HG02973 (cell line): Measurements from ENCODE around the gene ELMO1.

ENCODE experiments used
- ATAC-seq: cut with Tn5 transposase; IDR thresholded peaks from one replicate; pipeline ENCODE4 v1.9.1; 2021; ENCODE audit warnings: moderate library complexity; ENCODE audit not compliant: unreplicated experiment

ELMO1 gene

DNA sequence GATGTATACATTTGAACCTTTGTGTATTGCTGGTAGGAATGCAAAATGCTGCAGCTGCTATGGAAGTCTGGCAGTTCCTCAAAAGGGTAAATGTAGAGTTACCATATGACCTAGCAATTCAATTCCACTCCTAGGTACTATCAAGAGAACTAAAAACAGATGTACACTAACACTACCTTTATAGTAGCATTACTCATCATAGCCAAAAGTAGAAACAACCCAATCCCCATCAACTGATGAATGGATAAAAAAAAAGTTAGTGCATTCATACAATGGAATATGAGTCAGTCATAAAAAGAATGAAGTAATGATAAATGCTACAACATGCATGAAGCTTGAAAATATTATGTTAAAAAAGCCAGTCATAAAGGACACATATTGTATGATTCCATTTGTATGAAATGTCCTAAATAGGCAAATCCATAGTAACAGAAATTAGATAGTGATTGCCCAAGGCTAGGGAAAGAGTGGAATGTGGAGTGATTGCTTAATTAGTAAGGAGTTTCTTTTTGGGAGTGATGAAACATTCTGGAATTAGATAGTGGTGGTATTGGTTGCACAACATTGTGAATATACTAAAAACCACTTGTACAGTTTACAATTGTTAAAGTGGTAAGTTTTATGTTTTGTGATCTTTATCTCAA lies 628.0 kb downstream of the ELMO1 start:
- ATAC-seq: no peak

DNA sequence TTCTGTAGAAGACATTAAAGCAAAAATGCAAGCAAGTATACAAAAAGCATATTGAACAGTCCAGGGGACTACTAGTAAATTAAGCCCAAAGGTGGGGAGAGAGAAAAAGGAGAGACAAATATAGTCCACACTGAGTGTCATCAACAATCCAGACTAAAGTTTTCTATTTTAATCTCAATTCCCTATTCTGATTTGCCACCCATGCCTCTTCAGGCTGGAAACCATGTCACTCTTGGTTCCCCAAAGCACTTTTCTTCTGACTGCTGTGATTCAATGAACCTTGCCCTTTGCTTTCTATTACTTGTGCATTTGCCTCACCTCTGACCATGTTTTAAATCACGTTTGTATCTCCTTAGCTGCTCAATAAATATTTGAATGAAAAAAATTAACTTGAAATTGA lies 629.0 kb downstream of the ELMO1 start:
- no peak for ATAC-seq

DNA sequence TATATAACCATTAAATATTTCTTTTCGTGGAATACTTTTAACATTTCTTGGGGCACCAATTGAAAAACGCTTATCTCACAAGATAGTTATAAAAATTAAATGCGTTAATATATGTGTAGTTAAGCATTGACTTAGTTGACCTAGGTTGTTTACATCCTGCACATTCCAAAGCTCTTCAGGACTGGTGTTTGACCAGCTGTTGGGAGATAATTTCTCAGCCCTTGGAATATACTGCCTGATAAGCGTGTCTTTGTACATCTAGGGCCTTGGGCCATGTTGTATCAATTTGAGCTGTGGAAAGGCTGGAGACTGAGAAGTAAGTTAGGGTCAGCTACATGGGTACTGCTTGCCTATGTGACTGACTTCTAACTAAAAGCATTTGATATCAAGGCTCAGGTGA lies 634.4 kb downstream of the ELMO1 start:
- no peak for ATAC-seq

GRCh38 chr7:36811807-36812206 lies 636.9 kb downstream of the ELMO1 start:
- ATAC-seq: no peak

DNA sequence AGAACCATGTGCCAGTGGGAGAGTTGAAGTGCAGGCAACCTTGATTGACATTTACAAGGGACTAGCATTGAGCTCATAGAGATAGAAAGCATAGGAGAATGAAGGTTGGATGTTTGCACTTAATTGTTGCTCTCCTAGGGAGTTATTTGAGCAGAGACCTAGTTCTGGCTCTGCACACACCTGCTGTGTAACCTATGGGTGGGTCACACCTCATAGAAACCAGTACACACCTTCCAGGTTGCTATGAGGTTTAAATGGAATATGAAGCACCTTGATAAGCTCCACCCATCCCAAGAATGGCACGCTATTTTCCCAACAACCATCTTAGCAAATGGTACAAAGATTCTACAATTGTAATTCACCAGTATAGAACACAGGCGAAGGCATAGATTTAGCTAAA lies 638.2 kb downstream of the ELMO1 start:
- no peak for ATAC-seq

DNA sequence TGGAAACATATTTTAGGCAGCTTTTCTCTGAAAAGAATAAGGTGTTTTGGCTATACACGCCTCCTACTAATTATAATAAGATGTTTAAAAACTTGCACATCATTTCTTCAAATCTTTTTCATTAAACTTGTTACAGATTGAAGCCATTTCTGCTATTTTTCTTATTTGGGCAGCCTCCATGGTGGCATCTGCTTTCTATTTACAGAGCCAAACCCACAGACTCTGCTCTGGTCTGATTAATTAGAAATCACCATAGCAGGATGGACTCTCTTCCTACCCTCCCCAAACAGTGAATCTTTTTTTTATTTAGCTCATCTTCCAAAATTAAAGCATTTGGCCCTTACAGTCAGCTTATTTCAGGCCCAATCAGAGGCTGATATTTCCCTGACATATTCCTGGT lies 638.6 kb downstream of the ELMO1 start:
- no peak for ATAC-seq

DNA sequence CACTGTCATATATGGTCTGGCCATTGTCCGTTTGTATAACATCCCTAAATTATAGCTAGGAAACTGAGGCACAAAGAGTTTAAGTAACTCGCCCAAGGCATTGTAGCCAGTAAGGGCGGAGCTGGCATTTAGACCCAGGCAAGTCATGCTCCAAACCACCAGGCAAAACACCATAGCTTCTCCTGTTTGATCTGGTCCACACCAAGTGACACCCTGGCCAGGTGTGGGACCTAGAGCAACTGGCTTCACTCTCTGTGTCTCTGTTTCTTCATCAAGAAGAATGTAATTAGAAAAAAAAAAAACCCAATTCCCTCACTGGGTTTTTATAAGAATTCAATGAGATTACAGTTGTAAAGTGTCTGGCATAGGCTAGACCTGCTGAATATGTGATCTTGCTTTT lies 639.2 kb downstream of the ELMO1 start:
- ATAC-seq: no peak

DNA sequence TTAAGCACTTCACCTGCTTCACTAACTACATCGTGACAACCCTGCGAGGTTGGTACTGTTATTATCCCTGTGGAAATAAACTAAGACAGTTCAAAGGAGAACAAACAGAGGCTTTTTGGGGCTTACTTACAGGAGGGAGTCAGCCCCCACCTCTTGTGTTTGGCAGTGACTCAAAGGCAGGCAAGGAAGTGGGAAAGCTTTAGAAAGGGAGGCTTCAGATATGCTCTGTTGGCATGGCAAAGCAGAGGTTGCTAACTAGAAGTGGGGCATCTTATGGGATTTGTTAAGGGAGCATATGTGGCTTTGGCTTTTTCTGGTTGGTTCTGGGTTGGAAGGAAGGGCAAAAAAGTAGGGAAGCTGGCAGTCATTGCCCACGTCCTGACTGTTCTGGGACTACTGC lies 639.6 kb downstream of the ELMO1 start:
- ATAC-seq: no peak

- ATAC-seq: no peak
Observed at GRCh38 chr7:36806891-36807290, 641.8 kb downstream of the ELMO1 start.
